HEK293T (cell line): Measurements from ENCODE around the gene FMN2.

ENCODE experiments used
- CTCF ChIA-PET: fragments of 350-600 bp; formaldehyde crosslinking; extraction: SDS; loops from one replicate; lab custom pipeline; 2021; ENCODE audit warnings: antibody characterized with exemption, inconsistent platforms; lab: Yijun Ruan, JAX
- POLR2A ChIA-PET: fragments of 350-600 bp; formaldehyde crosslinking; extraction: SDS; loops from one replicate; lab custom pipeline; 2020; ENCODE audit warnings: antibody characterized with exemption, inconsistent platforms; lab: Yijun Ruan, JAX
- DNase-seq: peaks from one replicate; pipeline ENCODE4 v3.0.0; 2012; ENCODE audit warnings: mixed read lengths; ENCODE audit errors: extremely low spot score
- ARNT ChIP-seq: fragments of 450-650 bp; IDR thresholded peaks from 2 replicates; pipeline ENCODE4 v1.6.1; 2017; ENCODE audit warnings: mild to moderate bottlenecking
- BHLHE40 ChIP-seq: fragments of 450-650 bp; IDR thresholded peaks from 2 replicates; pipeline ENCODE4 v1.6.1; 2016; ENCODE audit warnings: mild to moderate bottlenecking, moderate library complexity, borderline replicate concordance
- CTBP1 ChIP-seq: fragments of 450-650 bp; IDR thresholded peaks from 2 replicates; pipeline ENCODE4 v1.6.1; 2016; ENCODE audit warnings: borderline replicate concordance
- ELF4 ChIP-seq: fragments of 450-650 bp; IDR thresholded peaks from 2 replicates; pipeline ENCODE4 v1.6.1; 2017; ENCODE audit warnings: antibody characterized with exemption
- FOXA1 ChIP-seq: fragments of 450-650 bp; IDR thresholded peaks from 2 replicates; pipeline ENCODE4 v1.6.1; 2016; ENCODE audit warnings: mild to moderate bottlenecking
- FOXK2 ChIP-seq: fragments of 450-650 bp; IDR thresholded peaks from 2 replicates; pipeline ENCODE4 v1.6.1; 2016; ENCODE audit warnings: mild to moderate bottlenecking
- FOXM1 ChIP-seq: fragments of 450-650 bp; IDR thresholded peaks from 2 replicates; pipeline ENCODE4 v1.6.1; 2017; ENCODE audit warnings: mild to moderate bottlenecking, borderline replicate concordance
- HDGF ChIP-seq: fragments of 450-650 bp; IDR thresholded peaks from 2 replicates; pipeline ENCODE4 v1.6.1; 2017; ENCODE audit warnings: antibody characterized with exemption, borderline replicate concordance
- L3MBTL2 ChIP-seq: fragments of 450-650 bp; conservative IDR thresholded peaks from 2 replicates; pipeline ENCODE4 v1.6.1; 2016; ENCODE audit warnings: mild to moderate bottlenecking
- LEF1 ChIP-seq: fragments of 450-650 bp; IDR thresholded peaks from 2 replicates; pipeline ENCODE4 v1.6.1; 2017; ENCODE audit warnings: mild to moderate bottlenecking, borderline replicate concordance
- NFRKB ChIP-seq: fragments of 450-650 bp; IDR thresholded peaks from 2 replicates; pipeline ENCODE4 v1.6.1; 2016; ENCODE audit warnings: mild to moderate bottlenecking, moderate library complexity
- PKNOX1 ChIP-seq: fragments of 450-650 bp; IDR thresholded peaks from 2 replicates; pipeline ENCODE4 v1.6.1; 2016
- SP1 ChIP-seq: fragments of 450-650 bp; IDR thresholded peaks from 2 replicates; pipeline ENCODE4 v1.6.1; 2017
- SUZ12 ChIP-seq: fragments of 450-650 bp; IDR thresholded peaks from 2 replicates; pipeline ENCODE4 v1.6.1; 2016; ENCODE audit warnings: mild to moderate bottlenecking
- TARDBP ChIP-seq: fragments of 450-650 bp; IDR thresholded peaks from 2 replicates; pipeline ENCODE4 v1.6.1; 2016
- ZNF384 ChIP-seq: fragments of 450-650 bp; IDR thresholded peaks from 2 replicates; pipeline ENCODE4 v1.6.1; 2016

The FMN2 gene

DNA sequence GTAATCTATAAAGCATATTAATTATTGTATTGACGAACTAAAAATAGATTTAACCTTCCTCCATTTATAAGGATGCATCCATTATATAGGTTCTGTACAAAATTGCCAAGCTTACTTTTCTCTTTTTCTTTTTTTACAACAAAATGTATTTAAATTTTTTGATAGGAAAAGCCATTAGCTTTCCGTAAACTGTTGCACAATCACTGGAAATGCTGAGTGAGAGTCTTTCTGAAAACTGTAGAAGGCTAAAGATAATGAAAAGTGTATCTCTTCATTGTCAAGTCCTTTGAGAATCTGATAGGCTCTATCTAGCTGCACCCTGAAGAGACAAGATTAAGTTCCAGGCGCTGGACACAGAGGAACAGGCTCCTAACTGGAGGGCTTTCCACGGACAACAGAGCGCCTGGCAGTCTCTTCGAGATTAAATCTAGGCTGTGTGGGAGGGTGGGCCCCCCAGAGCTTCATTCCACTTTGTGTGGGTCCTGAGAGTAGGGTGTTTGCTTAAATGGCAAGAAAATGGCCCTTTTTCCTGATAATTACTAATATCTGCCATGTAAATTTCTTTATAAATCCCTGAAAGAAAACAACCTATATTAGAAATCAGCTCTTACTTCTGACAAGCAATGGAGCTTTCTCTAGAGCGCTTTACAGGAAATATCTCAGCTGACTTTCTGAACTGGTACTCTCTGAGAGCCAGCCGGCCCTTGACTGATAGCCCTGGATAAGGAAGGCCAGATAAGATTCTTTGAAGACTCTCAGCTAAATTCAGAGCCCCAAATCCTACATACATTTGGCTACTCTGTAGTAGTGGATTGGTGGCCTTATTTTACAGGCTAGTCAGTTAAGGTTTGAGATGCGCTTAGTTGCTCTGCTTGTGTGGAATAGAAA lies 108.3 kb downstream of the FMN2 start:
- TF ChIP-seq LEF1: no peak
- TF ChIP-seq PKNOX1: no peak
- TF ChIP-seq ELF4: no peak
- TF ChIP-seq FOXA1: no peak
- TF ChIP-seq CTBP1: no peak
- TF ChIP-seq BHLHE40: no peak
- TF ChIP-seq L3MBTL2: no peak
- no peak for TF ChIP-seq NFRKB
- no peak for TF ChIP-seq SP1
- no peak for TF ChIP-seq HDGF
- ChIA-PET CTCF (no interaction called here), POLR2A (interaction anchor here (0.5 kb wide), 1 partner anchor 195 kb away, joined by 3 read pairs; no protein-coding TSS in a partner anchor)
- DNase-seq: no peak

GRCh38 chr1:240201931-240202330 lies 110.2 kb downstream of the FMN2 start:
- TF ChIP-seq SUZ12 (no peak), SP1 (no peak), FOXM1 (no peak), BHLHE40 (no peak), LEF1 (no peak), PKNOX1 (no peak), ELF4 (no peak), TARDBP (no peak), FOXK2 (no peak), ARNT (no peak), L3MBTL2 (no peak)
- ChIA-PET POLR2A (no interaction called here), CTCF (no interaction called here)
- DNase-seq: no peak

DNA sequence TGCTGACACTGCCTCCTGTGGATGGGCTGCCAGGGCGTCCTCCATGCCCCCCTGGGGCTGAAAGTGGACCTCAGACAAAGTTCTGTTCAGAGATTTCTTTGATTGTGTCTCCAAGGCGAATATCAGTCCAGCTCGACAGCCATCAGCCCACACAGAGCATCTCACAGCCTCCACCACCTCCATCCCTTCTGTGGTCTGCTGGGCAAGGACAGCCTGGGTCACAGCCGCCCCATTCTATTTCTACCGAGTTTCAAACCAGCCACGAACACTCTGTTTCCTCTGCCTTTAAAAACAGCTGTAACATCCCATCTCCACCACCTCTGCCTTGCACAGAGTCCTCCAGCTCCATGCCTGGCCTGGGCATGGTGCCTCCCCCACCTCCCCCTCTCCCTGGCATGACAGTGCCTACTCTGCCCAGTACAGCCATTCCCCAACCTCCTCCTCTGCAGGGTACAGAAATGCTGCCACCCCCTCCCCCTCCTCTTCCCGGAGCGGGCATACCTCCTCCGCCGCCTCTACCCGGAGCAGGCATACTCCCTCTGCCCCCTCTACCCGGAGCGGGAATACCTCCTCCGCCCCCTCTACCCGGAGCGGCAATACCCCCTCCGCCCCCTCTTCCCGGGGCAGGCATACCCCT lies 115.5 kb downstream of the FMN2 start:
- POLR2A ChIA-PET: no interaction called here
- TF ChIP-seq FOXM1: no peak
- TF ChIP-seq PKNOX1: no peak
- no peak for TF ChIP-seq ELF4
- no peak for DNase-seq
- CTCF ChIA-PET: no interaction called here

DNA sequence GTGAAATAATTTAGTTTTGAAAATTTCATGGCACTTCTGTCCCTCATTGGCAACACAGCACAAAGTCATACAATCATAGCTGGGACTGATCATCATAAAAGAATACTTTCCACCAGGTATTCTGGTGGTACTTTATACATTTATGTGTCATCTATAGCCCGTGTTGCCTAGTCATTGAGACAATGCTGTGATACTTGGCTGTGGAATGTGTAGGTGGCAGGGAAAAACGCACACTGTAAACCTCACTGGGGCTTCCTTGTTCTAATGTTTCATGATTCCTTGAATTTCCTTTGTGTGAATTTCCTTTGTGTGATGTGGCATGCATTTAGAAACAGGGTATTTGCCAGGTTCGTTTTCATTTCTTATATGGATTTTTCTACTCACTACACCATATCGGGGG lies 118.3 kb downstream of the FMN2 start:
- TF ChIP-seq LEF1 (no peak), NFRKB (no peak), FOXA1 (no peak), SUZ12 (no peak), BHLHE40 (no peak), SP1 (no peak)
- POLR2A ChIA-PET: no interaction called here
- DNase-seq: no peak
- CTCF ChIA-PET: no interaction called here

GRCh38 chr1:240212556-240212955 lies 120.9 kb downstream of the FMN2 start:
- no peak for DNase-seq
- POLR2A ChIA-PET: no interaction called here
- CTCF ChIA-PET: interaction anchor here (0.5 to 0.7 kb wide), 2 partner anchors 86 to 112 kb away, joined by 3 to 4 read pairs; no protein-coding TSS in a partner anchor
- TF ChIP-seq ARNT: no peak
- TF ChIP-seq PKNOX1: no peak
- TF ChIP-seq SP1: no peak
- TF ChIP-seq TARDBP: no peak
- TF ChIP-seq ZNF384: no peak
- TF ChIP-seq FOXA1: no peak
- TF ChIP-seq SUZ12: no peak
- TF ChIP-seq CTBP1: no peak
- TF ChIP-seq ELF4: no peak

DNA sequence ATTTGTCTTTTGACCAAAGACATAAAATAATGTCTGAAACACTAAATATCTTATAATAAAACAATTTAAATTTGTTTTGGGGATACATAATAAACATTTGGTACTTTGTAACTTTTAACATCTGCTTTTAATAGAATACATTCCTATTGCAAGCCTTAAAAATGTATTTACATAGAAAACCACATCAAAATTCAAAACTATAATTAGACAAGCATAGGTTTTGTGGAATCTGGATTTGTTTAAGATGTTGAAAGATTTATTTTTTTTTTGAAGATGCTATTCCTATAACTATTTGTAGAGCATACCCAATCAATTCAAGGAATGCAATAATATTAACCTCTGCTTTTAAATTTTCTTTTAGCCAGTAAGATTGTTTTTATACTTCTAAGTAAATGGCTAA lies 125.7 kb downstream of the FMN2 start:
- ChIA-PET CTCF (no interaction called here), POLR2A (no interaction called here)
- DNase-seq: no peak
- TF ChIP-seq ARNT (no peak), BHLHE40 (no peak), LEF1 (no peak), PKNOX1 (no peak), L3MBTL2 (no peak), ZNF384 (no peak), TARDBP (no peak), FOXK2 (no peak), FOXA1 (no peak), NFRKB (no peak), SP1 (no peak), CTBP1 (no peak), FOXM1 (no peak)
